Esophagus muscularis mucosa (tissue), 4 donors: ENCODE measurements around the gene CTRB1.

Experiments used
- CTCF ChIP-seq, 3 experiments: fragments of 200-600 bp in 2 of 3; fragments of 450-650 bp in 1 of 3; sonication (generic) in 2 of 3; IDR thresholded peaks; one replicate each; pipeline ENCODE4 v1.5.1; 2017 to 2019; ENCODE audit warnings: antibody characterized with exemption in 3 of 3, mild to moderate bottlenecking in 2 of 3, moderate library complexity in 1 of 3
- EP300 ChIP-seq: sonication (generic); formaldehyde crosslinking; IDR thresholded peaks from one replicate; pipeline ENCODE4 v1.6.1; 2017; ENCODE audit warnings: antibody characterized with exemption
- POLR2A ChIP-seq: fragments of 450-650 bp; IDR thresholded peaks from one replicate; pipeline ENCODE4 v1.6.1; 2017; ENCODE audit warnings: antibody characterized with exemption, moderate library complexity, mild to moderate bottlenecking, low read depth

GRCh38 chr16:75272097-75272551 is 53.3 kb downstream of the CTRB1 start:
- TF ChIP-seq EP300, result no peak
- TF ChIP-seq CTCF (IDR thresholded peaks at IDR 0.05), result no peak
- no peak for TF ChIP-seq POLR2A
